ENCODE results near the gene BRSK1.

DNA sequence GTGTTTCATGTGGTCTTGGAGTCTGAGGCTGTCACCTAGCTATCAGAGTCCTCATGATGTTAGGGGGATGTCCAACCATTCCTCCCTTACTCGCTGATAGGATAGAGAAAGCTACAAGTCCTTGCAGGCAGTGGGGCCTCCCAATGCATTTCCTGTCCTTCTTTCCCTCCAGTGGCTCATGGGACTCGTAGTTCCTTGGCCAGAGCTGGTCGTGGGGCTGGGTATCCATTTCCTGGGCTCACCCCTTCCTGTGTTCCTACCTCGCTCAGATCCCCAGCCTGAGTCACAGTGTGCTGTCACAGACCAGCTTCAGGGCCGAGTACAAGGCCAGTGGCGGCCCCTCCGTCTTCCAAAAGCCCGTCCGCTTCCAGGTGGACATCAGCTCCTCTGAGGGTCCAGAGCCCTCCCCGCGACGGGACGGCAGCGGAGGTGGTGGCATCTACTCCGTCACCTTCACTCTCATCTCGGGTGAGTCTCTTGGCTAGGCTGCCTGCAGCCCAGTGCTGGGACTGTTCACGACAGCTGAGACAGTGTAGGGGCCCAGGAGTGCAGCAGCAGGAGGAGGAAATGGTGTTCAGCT lies 22.3 kb downstream of the BRSK1 start:
- TF ChIP-seq POLR2AphosphoS5 (IDR thresholded peaks at IDR 0.05; ENCODE audit: low read depth, low read length) = no peak
- TF ChIP-seq, protein P1, sequence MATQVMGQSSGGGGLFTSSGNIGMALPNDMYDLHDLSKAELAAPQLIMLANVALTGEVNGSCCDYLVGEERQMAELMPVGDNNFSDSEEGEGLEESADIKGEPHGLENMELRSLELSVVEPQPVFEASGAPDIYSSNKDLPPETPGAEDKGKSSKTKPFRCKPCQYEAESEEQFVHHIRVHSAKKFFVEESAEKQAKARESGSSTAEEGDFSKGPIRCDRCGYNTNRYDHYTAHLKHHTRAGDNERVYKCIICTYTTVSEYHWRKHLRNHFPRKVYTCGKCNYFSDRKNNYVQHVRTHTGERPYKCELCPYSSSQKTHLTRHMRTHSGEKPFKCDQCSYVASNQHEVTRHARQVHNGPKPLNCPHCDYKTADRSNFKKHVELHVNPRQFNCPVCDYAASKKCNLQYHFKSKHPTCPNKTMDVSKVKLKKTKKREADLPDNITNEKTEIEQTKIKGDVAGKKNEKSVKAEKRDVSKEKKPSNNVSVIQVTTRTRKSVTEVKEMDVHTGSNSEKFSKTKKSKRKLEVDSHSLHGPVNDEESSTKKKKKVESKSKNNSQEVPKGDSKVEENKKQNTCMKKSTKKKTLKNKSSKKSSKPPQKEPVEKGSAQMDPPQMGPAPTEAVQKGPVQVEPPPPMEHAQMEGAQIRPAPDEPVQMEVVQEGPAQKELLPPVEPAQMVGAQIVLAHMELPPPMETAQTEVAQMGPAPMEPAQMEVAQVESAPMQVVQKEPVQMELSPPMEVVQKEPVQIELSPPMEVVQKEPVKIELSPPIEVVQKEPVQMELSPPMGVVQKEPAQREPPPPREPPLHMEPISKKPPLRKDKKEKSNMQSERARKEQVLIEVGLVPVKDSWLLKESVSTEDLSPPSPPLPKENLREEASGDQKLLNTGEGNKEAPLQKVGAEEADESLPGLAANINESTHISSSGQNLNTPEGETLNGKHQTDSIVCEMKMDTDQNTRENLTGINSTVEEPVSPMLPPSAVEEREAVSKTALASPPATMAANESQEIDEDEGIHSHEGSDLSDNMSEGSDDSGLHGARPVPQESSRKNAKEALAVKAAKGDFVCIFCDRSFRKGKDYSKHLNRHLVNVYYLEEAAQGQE (IDR thresholded peaks at IDR 0.05; ENCODE audit: insufficient read depth in 1 of 2, low read depth in 2 of 2, low read length in 2 of 2) = no peak
